Measurements from ENCODE around the gene FAM111B. TPM values are rescaled to one million over a fixed set of nuclear protein-coding genes. Genes with fewer than 3 reads are reported as not detected.

FAM111B gene
- total and polyA plus RNA-seq, 2 of the 4 experiments (the other 2 are of a cell fraction) = 3.2 to 9.3 TPM

DNA sequence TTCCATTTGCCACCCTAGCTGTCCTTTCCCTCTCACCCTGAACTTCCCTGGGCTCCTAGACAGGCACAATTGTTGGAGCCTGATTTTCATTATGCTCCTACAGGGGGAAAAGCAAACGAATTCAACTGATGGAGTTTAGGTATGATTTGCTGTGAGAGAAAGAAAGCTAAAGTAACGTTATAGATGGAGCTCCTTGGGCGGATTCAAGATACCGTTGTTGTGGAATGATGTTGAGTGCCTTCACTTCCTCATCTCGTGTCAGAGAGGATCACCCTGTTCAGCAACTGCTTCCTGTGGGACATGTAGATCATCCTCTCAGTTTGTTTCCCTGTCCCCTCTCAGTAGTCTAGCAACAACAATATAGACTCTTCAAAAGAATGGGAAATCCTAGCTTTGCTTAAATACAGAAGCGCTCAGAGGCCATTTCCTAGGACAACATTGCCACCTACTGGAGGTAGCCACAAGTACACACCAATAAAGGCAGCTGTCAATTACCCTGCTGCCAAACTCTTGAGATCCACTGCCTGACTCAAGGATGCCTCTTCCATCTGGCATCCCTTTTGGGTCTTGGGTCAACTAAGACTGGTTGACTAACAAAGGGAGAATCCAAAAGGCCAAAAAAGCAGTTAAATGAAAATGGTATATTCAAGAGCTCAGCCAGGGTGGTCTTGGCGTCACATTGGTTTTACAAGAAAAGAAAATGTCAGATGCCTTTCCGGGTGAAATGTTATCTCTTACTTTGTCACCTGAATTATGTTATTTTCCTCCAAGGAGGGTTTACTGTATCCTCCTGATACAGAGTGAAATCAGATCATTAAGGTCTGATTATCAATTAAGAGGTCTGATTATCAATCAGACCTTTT, 51.4 kb downstream of the FAM111B start:
- H3K56ac ChIP-seq (ENCODE audit: extremely low read depth, insufficient read depth, low read length) = no peak overlapping the region
- no peak overlapping the region; the same call in 1 of the 2 replicates for H3K4me2 ChIP-seq (ENCODE audit: low read depth, low read length)
- POLR2A ChIA-PET (ENCODE audit: unreplicated experiment) = interaction anchor here (0.8 kb wide), 1 partner anchor 16 kb away, joined by 3 read pairs; the partner anchor contains the start of gene FAM111A
- no peak overlapping the region for H3K18ac ChIP-seq (ENCODE audit: low read depth, low read length)
- H4K91ac ChIP-seq (ENCODE audit: insufficient read depth, low read depth, low read length) = no peak overlapping the region
- H3K4me1 ChIP-seq (ENCODE audit: control insufficient read depth, insufficient read depth, low read length) = no peaks in the 10 kb centered on the region
- in situ Hi-C loops (cut with MboI; ENCODE audit: low sequenced_read_pairs) = loop anchor here (10.0 kb wide), 1 partner anchor 254 kb away; no protein-coding TSS in a partner anchor
- no peak overlapping the region for H2BK120ac ChIP-seq (ENCODE audit: low read depth, low read length)
- H3K9me1 ChIP-seq (ENCODE audit: insufficient read depth, low read length) = no peaks in the 10 kb centered on the region
- no peak overlapping the region; the same call in 1 of the 2 replicates for H3K9ac ChIP-seq (ENCODE audit: low read depth, low read length)
- TF ChIP-seq, protein P1, sequence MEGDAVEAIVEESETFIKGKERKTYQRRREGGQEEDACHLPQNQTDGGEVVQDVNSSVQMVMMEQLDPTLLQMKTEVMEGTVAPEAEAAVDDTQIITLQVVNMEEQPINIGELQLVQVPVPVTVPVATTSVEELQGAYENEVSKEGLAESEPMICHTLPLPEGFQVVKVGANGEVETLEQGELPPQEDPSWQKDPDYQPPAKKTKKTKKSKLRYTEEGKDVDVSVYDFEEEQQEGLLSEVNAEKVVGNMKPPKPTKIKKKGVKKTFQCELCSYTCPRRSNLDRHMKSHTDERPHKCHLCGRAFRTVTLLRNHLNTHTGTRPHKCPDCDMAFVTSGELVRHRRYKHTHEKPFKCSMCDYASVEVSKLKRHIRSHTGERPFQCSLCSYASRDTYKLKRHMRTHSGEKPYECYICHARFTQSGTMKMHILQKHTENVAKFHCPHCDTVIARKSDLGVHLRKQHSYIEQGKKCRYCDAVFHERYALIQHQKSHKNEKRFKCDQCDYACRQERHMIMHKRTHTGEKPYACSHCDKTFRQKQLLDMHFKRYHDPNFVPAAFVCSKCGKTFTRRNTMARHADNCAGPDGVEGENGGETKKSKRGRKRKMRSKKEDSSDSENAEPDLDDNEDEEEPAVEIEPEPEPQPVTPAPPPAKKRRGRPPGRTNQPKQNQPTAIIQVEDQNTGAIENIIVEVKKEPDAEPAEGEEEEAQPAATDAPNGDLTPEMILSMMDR (conservative IDR thresholded peaks at IDR 0.05; ENCODE audit: low read depth, low read length) = peak; percentile 92
- TF ChIP-seq RAD21 (IDR thresholded peaks at IDR 0.05; ENCODE audit: low read length) (peak; percentile 89), SMC3 (IDR thresholded peaks at IDR 0.05; ENCODE audit: low read depth, low read length) (peak; percentile 58; the same call in 1 of the 2 replicates), BHLHE40 (IDR thresholded peaks at IDR 0.05; ENCODE audit: low read depth, low read length) (no peak)
- H2AK9ac ChIP-seq (replicated peaks; ENCODE audit: low read depth, low read length, poor library complexity) = no peak overlapping the region
- no peak overlapping the region for H3K27ac ChIP-seq (ENCODE audit: insufficient read depth, low read length)
- CTCF ChIA-PET = interaction anchor here (0.5 to 1.8 kb wide), 22 partner anchors 9 to 437 kb away, joined by 3 to 14 read pairs (median 4); partner anchors contain the start of genes DTX4 and FAM111A
- no CpG with 5 or more reads among the region's 8 CpGs for WGBS, 2 experiments (ENCODE audit: extremely low coverage in 2 of 2, insufficient read length in 1 of 2)
- DNase-seq (peak; percentile 75), ATAC-seq (ENCODE audit: low read depth) (peak; percentile 97)
- no peaks in the 10 kb centered on the region for H3K9me3 ChIP-seq (ENCODE audit: control insufficient read depth, insufficient read depth, low read length)
- peaks cover 2 to 4% of the 10 kb centered on the region in 2 experiments; a peak in 2 of 4 replicates for H3K79me1 ChIP-seq (ENCODE audit: low read depth in 1 of 2, low read length in 2 of 2)
- H4K5ac ChIP-seq (ENCODE audit: low read depth, low read length) = no peak overlapping the region
- no peak overlapping the region for H2BK15ac ChIP-seq (ENCODE audit: low read depth, low read length)
- no peak overlapping the region for H3K4me3 ChIP-seq (ENCODE audit: insufficient read depth, low read depth, low read length)
- peaks cover 7% of the 10 kb centered on the region for H3K27me3 ChIP-seq (ENCODE audit: control insufficient read depth, insufficient read depth, low read length)
- H3K4ac ChIP-seq (ENCODE audit: low read depth, low read length) = no peak overlapping the region
- no peak overlapping the region for H2BK5ac ChIP-seq (ENCODE audit: low read depth, low read length, poor library complexity, severe bottlenecking)
- H4K20me1 ChIP-seq (ENCODE audit: insufficient read depth, low read length) = no peaks in the 10 kb centered on the region
- BruUV-seq (replicated peaks) = no TSS peak
- H2AK5ac ChIP-seq (ENCODE audit: low read depth, low read length) = no peak overlapping the region
- intact Hi-C loops (cut with micrococcal nuclease) = loop anchor here (1.0 to 5.0 kb wide), 5 partner anchors 61 to 506 kb away; no protein-coding TSS in a partner anchor
- H3K23ac ChIP-seq (ENCODE audit: low read depth, low read length) = no peak overlapping the region
- no peaks in the 10 kb centered on the region; the same call in 1 of the 2 replicates for H3K36me3 ChIP-seq (ENCODE audit: control insufficient read depth, insufficient read depth, low read length)
- dilution Hi-C loops (cut with HindIII; ENCODE audit: low sequenced_read_pairs, unreplicated experiment) = no loop called here
- peak overlapping the region; percentile 87 for H2AFZ ChIP-seq (replicated peaks; ENCODE audit: low read length, poor library complexity)
- H4K8ac ChIP-seq (ENCODE audit: low read depth in 2 of 2, low read length in 2 of 2) = peak overlapping the region in 1 of 2 experiments; percentile 84; a peak in 2 of 4 replicates
- H2BK20ac ChIP-seq (ENCODE audit: low read depth, low read length) = no peak overlapping the region
- H3K14ac ChIP-seq (replicated peaks; ENCODE audit: low read depth, low read length) = no peak overlapping the region
